ENCODE measurements around the gene NSMF.
A peak's percentile ranks its signal among the peaks of the same experiment; 100 is the strongest.

GRCh38 chr9:137459152-137459600, at the start of gene NSMF:
- TF ChIP-seq ZNF10 (tag by site-specific recombination; IDR thresholded peaks at IDR 0.05) (no peak), CTCF (tag by site-specific recombination; IDR thresholded peaks at IDR 0.05) (no peak), ZBTB20 (tag by site-specific recombination; IDR thresholded peaks at IDR 0.05) (no peak), YY1 (tag by site-specific recombination; IDR thresholded peaks at IDR 0.05) (no peak), PRDM2 (tag by site-specific recombination; IDR thresholded peaks at IDR 0.05; ENCODE audit: borderline replicate concordance) (no peak), TSHZ1 (tag by site-specific recombination; IDR thresholded peaks at IDR 0.05; ENCODE audit: borderline replicate concordance) (no peak), ATF2 (tag by site-specific recombination; IDR thresholded peaks at IDR 0.05; ENCODE audit: low read depth) (peak; percentile 95)
- TF ChIP-seq, protein P1, sequence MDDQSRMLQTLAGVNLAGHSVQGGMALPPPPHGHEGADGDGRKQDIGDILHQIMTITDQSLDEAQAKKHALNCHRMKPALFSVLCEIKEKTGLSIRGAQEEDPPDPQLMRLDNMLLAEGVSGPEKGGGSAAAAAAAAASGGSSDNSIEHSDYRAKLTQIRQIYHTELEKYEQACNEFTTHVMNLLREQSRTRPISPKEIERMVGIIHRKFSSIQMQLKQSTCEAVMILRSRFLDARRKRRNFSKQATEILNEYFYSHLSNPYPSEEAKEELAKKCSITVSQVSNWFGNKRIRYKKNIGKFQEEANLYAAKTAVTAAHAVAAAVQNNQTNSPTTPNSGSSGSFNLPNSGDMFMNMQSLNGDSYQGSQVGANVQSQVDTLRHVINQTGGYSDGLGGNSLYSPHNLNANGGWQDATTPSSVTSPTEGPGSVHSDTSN (CRISPR knock-in tag; IDR thresholded peaks at IDR 0.05) = no peak
- TF ChIP-seq, protein P2, sequence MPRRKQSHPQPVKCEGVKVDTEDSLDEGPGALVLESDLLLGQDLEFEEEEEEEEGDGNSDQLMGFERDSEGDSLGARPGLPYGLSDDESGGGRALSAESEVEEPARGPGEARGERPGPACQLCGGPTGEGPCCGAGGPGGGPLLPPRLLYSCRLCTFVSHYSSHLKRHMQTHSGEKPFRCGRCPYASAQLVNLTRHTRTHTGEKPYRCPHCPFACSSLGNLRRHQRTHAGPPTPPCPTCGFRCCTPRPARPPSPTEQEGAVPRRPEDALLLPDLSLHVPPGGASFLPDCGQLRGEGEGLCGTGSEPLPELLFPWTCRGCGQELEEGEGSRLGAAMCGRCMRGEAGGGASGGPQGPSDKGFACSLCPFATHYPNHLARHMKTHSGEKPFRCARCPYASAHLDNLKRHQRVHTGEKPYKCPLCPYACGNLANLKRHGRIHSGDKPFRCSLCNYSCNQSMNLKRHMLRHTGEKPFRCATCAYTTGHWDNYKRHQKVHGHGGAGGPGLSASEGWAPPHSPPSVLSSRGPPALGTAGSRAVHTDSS (tag by site-specific recombination; IDR thresholded peaks at IDR 0.05) = no peak

Measured in HEK293 (cell line).